MM.1S (cell line): ENCODE data around the gene COL18A1.

Source experiments
- CTCF ChIP-seq: fragments of 300-600 bp; sonication (generic); IDR thresholded peaks from 2 replicates; pipeline ENCODE4 v1.5.1; 2016; ENCODE audit warnings: antibody characterized with exemption, low read length, mixed read lengths
- EZH2 ChIP-seq: fragments of 300-600 bp; sonication (generic); optimal IDR thresholded peaks from 2 replicates; pipeline ENCODE3; 2017; ENCODE audit warnings: low read depth, mild to moderate bottlenecking, antibody characterized with exemption, low read length, mixed read lengths

DNA sequence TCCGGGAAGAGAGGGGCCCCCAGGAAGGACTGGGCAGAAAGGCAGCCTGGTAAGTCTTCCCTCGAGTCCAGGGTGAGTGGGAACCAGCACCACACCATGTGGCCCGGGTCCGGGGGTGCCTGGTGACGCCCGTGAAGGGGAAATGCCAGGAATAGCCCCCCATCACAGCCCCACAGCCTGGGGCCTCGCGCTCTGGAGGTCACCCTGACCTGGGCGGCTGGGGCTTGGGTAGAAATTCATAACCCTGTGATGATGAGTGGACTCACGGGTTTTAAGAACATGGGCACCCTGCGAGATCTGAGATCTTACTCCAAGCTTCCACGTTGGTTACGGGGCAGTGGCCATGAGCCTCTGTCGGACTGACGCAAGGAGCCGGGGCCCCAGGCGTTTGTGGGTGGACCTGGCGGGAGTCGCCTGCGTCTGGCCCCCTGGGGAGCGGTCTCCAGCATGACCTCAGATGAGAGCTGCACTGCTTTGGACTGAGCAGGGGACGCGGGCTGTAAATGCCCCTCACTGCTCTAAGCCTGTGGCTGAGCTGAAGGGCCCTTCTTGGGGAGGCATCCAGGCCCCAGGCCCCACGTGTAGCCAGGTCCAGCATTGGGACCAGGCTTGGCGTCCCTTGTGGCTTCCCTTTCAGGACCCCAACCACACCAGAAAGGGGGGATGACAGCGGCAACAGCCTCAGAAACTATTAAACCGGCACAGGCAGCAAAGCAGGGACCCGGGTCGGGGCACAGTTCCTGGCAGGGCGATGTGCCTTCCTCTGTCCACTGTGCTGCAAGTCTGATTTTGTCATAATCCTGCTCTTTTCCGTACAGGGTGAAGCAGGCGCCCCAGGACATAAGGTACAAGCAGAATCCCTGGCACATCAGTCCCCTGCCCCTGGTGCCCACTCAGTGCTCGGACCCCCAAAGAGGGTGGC, 77.3 kb downstream of the COL18A1 start:
- no peak for TF ChIP-seq CTCF
- no peak for TF ChIP-seq EZH2
